GM23248 (cell line): ENCODE results near the gene ORM2. TPM values are rescaled to one million over a fixed set of nuclear protein-coding genes. Genes with fewer than 3 reads are reported as not detected.

Source experiments
- DNase-seq: peaks from one replicate; pipeline ENCODE4 v3.0.0-alpha.2; 2015
- H2AFZ ChIP-seq: fragments of 200-600 bp; sonication (generic); 2 replicates; pipeline ENCODE4 v1.6.1; 2016; ENCODE audit warnings: antibody characterized with exemption
- H3F3A ChIP-seq: fragments of 200-600 bp; sonication (generic); 2 replicates; pipeline ENCODE4 v1.6.1; 2016; ENCODE audit warnings: mild to moderate bottlenecking, antibody characterized with exemption, mixed run types; ENCODE audit not compliant: insufficient read depth
- H3K27ac ChIP-seq: fragments of 200-600 bp; sonication (generic); 2 replicates; pipeline ENCODE4 v1.5.1; 2016; ENCODE audit warnings: mild to moderate bottlenecking
- H3K27me3 ChIP-seq: fragments of 200-600 bp; sonication (generic); replicated peaks from 2 replicates; pipeline ENCODE4 v1.6.1; 2016; ENCODE audit warnings: mild to moderate bottlenecking; ENCODE audit not compliant: insufficient read depth
- H3K36me3 ChIP-seq: fragments of 200-600 bp; sonication (generic); 2 replicates; pipeline ENCODE4 v1.6.1; 2016; ENCODE audit warnings: low read depth, mild to moderate bottlenecking
- H3K4me1 ChIP-seq: fragments of 200-600 bp; sonication (generic); 2 replicates; pipeline ENCODE4 v1.6.1; 2016; ENCODE audit warnings: mild to moderate bottlenecking; ENCODE audit not compliant: insufficient read depth
- H3K4me2 ChIP-seq: fragments of 200-600 bp; sonication (generic); one replicate; pipeline ENCODE4 v1.6.1; 2016; ENCODE audit warnings: mild to moderate bottlenecking; ENCODE audit not compliant: unreplicated experiment
- H3K4me3 ChIP-seq: fragments of 200-600 bp; sonication (generic); 2 replicates; pipeline ENCODE4 v1.5.1; 2016; ENCODE audit warnings: mild to moderate bottlenecking
- H3K79me2 ChIP-seq: fragments of 200-600 bp; sonication (generic); 2 replicates; pipeline ENCODE4 v1.6.1; 2016; ENCODE audit warnings: mild to moderate bottlenecking; ENCODE audit not compliant: insufficient read depth
- H3K9ac ChIP-seq: fragments of 200-600 bp; sonication (generic); 2 replicates; pipeline ENCODE4 v1.6.1; 2016; ENCODE audit warnings: mild to moderate bottlenecking
- H3K9me2 ChIP-seq: fragments of 200-600 bp; sonication (generic); 2 replicates; pipeline ENCODE4 v1.6.1; 2016; ENCODE audit warnings: mixed run types, mild to moderate bottlenecking, moderate library complexity; ENCODE audit not compliant: insufficient read depth
- H3K9me3 ChIP-seq: fragments of 200-600 bp; sonication (generic); one replicate; pipeline ENCODE4 v1.6.1; 2017; ENCODE audit warnings: low read depth
- H4K20me1 ChIP-seq: fragments of 200-600 bp; sonication (generic); 2 replicates; pipeline ENCODE4 v1.6.0; 2016; ENCODE audit not compliant: insufficient read depth
- EZH2 ChIP-seq: fragments of 200-600 bp; sonication (generic); IDR thresholded peaks from 2 replicates; pipeline ENCODE4 v1.6.1; 2018; ENCODE audit warnings: antibody characterized with exemption, mild to moderate bottlenecking; ENCODE audit not compliant: insufficient read depth, poor library complexity, severe bottlenecking
- EZH2phosphoT487 ChIP-seq: fragments of 200-600 bp; sonication (generic); IDR thresholded peaks from 2 replicates; pipeline ENCODE4 v1.6.1; 2018; ENCODE audit warnings: antibody characterized with exemption, moderate library complexity, mild to moderate bottlenecking, low read depth; ENCODE audit not compliant: insufficient read depth
- WGBS, 2 experiments: methylation state at CpG; one replicate each; pipeline ENCODE4 v1.1.6; 2015 to 2017; ENCODE audit warnings: low lambda C conversion rate in 2 of 2, low coverage in 1 of 2; ENCODE audit errors: missing lambda C conversion rate in 2 of 2; 5-methylcytosine and 5-hydroxymethylcytosine counted together
- in situ Hi-C: fragments of 300-500 bp; cut with MboI; formaldehyde crosslinking; loops from 2 replicates; pipeline ENCODE4 v1.15.0; 2020
- polyA plus RNA-seq: library from polyadenylated mRNA; unstranded; fragments of >200 nt; fragmentation: Nextera tagmentation; extraction: Ambion mirVana; gene quantifications from 2 replicates; pipeline ENCODE4 v1.2.1, GENCODE V29; 2016
- total RNA-seq: library from RNA; depleted of rRNA; stranded (reverse); fragments of >200 nt; shearing (Covaris generic); gene quantifications from 2 replicates; pipeline ENCODE4 v1.2.3, GENCODE V29; 2014

The ORM2 gene
- total and polyA plus RNA-seq, 2 experiments from 2014 or later = not detected

- H3K4me1 ChIP-seq = peaks cover under 1% of the 10 kb centered on the region; the same call in 1 of the 2 replicates
- peaks cover 26% of the 10 kb centered on the region for H3K36me3 ChIP-seq
- no peaks in the 10 kb centered on the region for H4K20me1 ChIP-seq
- no peak overlapping the region for H3K4me3 ChIP-seq
- no peaks in the 10 kb centered on the region for H3F3A ChIP-seq
- no peak overlapping the region for H3K4me2 ChIP-seq
- no peaks in the 10 kb centered on the region for H3K79me2 ChIP-seq
- no peak overlapping the region for H3K9ac ChIP-seq
- peak; percentile 65 for DNase-seq
- TF ChIP-seq EZH2phosphoT487 (no peak), EZH2 (no peak)
- no peaks in the 10 kb centered on the region for H3K27me3 ChIP-seq
- H2AFZ ChIP-seq = no peak overlapping the region
- in situ Hi-C loops = no loop called here
- no peaks in the 10 kb centered on the region for H3K9me2 ChIP-seq
- WGBS, 2 experiments = 17 to 18% methylated on average over 12 of the region's 12 CpGs
- no peak overlapping the region for H3K27ac ChIP-seq
- H3K9me3 ChIP-seq = no peaks in the 10 kb centered on the region
These were observed 38.6 kb upstream of the ORM2 start for GRCh38 chr9:114291064-114291474.

- no peaks in the 10 kb centered on the region for H4K20me1 ChIP-seq
- H3K27ac ChIP-seq = no peak overlapping the region
- no peak overlapping the region for H3K9ac ChIP-seq
- no peak for DNase-seq
- peaks cover 33% of the 10 kb centered on the region for H3K36me3 ChIP-seq
- no peaks in the 10 kb centered on the region for H3K79me2 ChIP-seq
- H3F3A ChIP-seq = no peaks in the 10 kb centered on the region
- no peak overlapping the region for H3K4me3 ChIP-seq
- H3K9me3 ChIP-seq = no peaks in the 10 kb centered on the region
- 85% methylated on average over 11 of the region's 11 CpGs for WGBS, 2 experiments
- H3K4me1 ChIP-seq = no peaks in the 10 kb centered on the region
- no peak overlapping the region for H3K4me2 ChIP-seq
- H3K9me2 ChIP-seq = no peaks in the 10 kb centered on the region
- H2AFZ ChIP-seq = no peak overlapping the region
- no peaks in the 10 kb centered on the region for H3K27me3 ChIP-seq
- in situ Hi-C loops = no loop called here
- TF ChIP-seq EZH2phosphoT487 = no peak
- no peak for TF ChIP-seq EZH2
These were observed 37.6 kb upstream of the ORM2 start for GRCh38 chr9:114291886-114292590.

- Histone ChIP-seq H4K20me1 (no peaks in the 10 kb centered on the region), H3K4me3 (no peak overlapping the region), H3F3A (no peaks in the 10 kb centered on the region; the same call in 1 of the 2 replicates), H3K9ac (no peak overlapping the region), H3K27me3 (no peaks in the 10 kb centered on the region), H3K27ac (no peak overlapping the region), H3K9me3 (no peaks in the 10 kb centered on the region), H3K79me2 (no peaks in the 10 kb centered on the region), H3K36me3 (peaks cover 33% of the 10 kb centered on the region), H3K4me2 (no peak overlapping the region), H2AFZ (no peak overlapping the region), H3K4me1 (no peaks in the 10 kb centered on the region), H3K9me2 (no peaks in the 10 kb centered on the region)
- DNase-seq = no peak
- TF ChIP-seq EZH2 (no peak), EZH2phosphoT487 (no peak)
- in situ Hi-C loops = no loop called here
These were observed 35.0 kb upstream of the ORM2 start for GRCh38 chr9:114294664-114295063.

- Histone ChIP-seq H3K4me2 (no peak overlapping the region), H3K79me2 (no peaks in the 10 kb centered on the region), H3K9me2 (no peaks in the 10 kb centered on the region), H3K4me3 (no peak overlapping the region), H4K20me1 (no peaks in the 10 kb centered on the region), H3F3A (no peaks in the 10 kb centered on the region; the same call in 1 of the 2 replicates), H3K27ac (no peak overlapping the region), H3K36me3 (peaks cover 33% of the 10 kb centered on the region), H3K9me3 (no peaks in the 10 kb centered on the region), H3K4me1 (no peaks in the 10 kb centered on the region), H3K9ac (no peak overlapping the region), H3K27me3 (no peaks in the 10 kb centered on the region), H2AFZ (no peak overlapping the region)
- 91 to 96% methylated on average over 1 of the region's 1 CpG for WGBS, 2 experiments
- TF ChIP-seq EZH2 (no peak), EZH2phosphoT487 (no peak)
- in situ Hi-C loops = no loop called here
- DNase-seq = no peak
These were observed 33.3 kb upstream of the ORM2 start for GRCh38 chr9:114296338-114296737.
